HEK293 (cell line): Measurements from ENCODE around the gene TUBB3.
A peak's percentile ranks its signal among the peaks of the same experiment; 100 is the strongest.

Source experiments
- CTCF ChIA-PET: fragments of 350-600 bp; formaldehyde crosslinking; extraction: SDS; loops from one replicate; lab custom pipeline; 2021; ENCODE audit warnings: antibody characterized with exemption; lab: Yijun Ruan, JAX
- POLR2A ChIA-PET: fragments of 300-600 bp; formaldehyde crosslinking; extraction: SDS; loops from one replicate; lab custom pipeline; 2020; ENCODE audit warnings: antibody characterized with exemption, inconsistent platforms; lab: Yijun Ruan, JAX
- H3K27ac ChIP-seq: fragments of 200-500 bp; sonication (Bioruptor generic); 2 replicates; pipeline ENCODE4 v1.5.1; 2014; ENCODE audit warnings: low read depth, low read length, control low read depth, inconsistent platforms; ENCODE audit errors: extremely low read depth
- H3K36me3 ChIP-seq, 2 experiments: fragments of 200-500 bp in 1 of 2; sonication (Bioruptor generic) in 1 of 2; 1 replicate in 1 of 2; 2 replicates in 1 of 2; pipeline ENCODE4 v1.5.1; 2014 to 2017; ENCODE audit warnings: inconsistent platforms in 2 of 2, low read length in 2 of 2; ENCODE audit not compliant: control insufficient read depth in 2 of 2, insufficient read depth in 1 of 2
- H3K4me1 ChIP-seq: fragments of 200-500 bp; sonication (Bioruptor generic); 2 replicates; pipeline ENCODE4 v1.5.1; 2014; ENCODE audit warnings: mild to moderate bottlenecking, low read length, inconsistent platforms; ENCODE audit not compliant: control insufficient read depth, insufficient read depth
- H3K4me3 ChIP-seq: 2 replicates; pipeline ENCODE4 v1.5.1; 2011; ENCODE audit warnings: low read depth, mild to moderate bottlenecking, control low read depth, low read length, moderate library complexity
- H3K9me3 ChIP-seq: fragments of 200-500 bp; sonication (Bioruptor generic); 2 replicates; pipeline ENCODE4 v1.5.1; 2014; ENCODE audit warnings: low read depth, low read length, inconsistent platforms; ENCODE audit not compliant: control insufficient read depth, insufficient read depth
- KLF8 ChIP-seq: fragments of 450-650 bp; formaldehyde crosslinking; IDR thresholded peaks from 2 replicates; pipeline ENCODE4 v1.5.1; 2016; ENCODE audit warnings: missing biosample characterization, missing genetic modification characterization
- KLF9 ChIP-seq: fragments of 450-650 bp; formaldehyde crosslinking; IDR thresholded peaks from 2 replicates; pipeline ENCODE4 v1.5.1; 2016; ENCODE audit warnings: missing biosample characterization, missing genetic modification characterization, low read depth
- ZNF114 ChIP-seq: fragments of 450-650 bp; formaldehyde crosslinking; IDR thresholded peaks from 2 replicates; pipeline ENCODE4 v1.5.0; 2017; ENCODE audit warnings: missing biosample characterization, missing genetic modification characterization
- ZNF292 ChIP-seq: fragments of 450-650 bp; formaldehyde crosslinking; IDR thresholded peaks from 2 replicates; pipeline ENCODE4 v1.5.1; 2016; ENCODE audit warnings: low read depth, missing biosample characterization, missing genetic modification characterization, borderline replicate concordance
- ZNF600 ChIP-seq: fragments of 450-650 bp; formaldehyde crosslinking; IDR thresholded peaks from 2 replicates; pipeline ENCODE4 v1.5.1; 2016; ENCODE audit warnings: missing biosample characterization, missing genetic modification characterization
- ZNF660 ChIP-seq: fragments of 450-650 bp; IDR thresholded peaks from 2 replicates; pipeline ENCODE4 v1.5.1; 2018; ENCODE audit warnings: missing biosample characterization, mild to moderate bottlenecking, missing genetic modification characterization
- ZNF664 ChIP-seq: fragments of 450-650 bp; formaldehyde crosslinking; IDR thresholded peaks from 2 replicates; pipeline ENCODE4 v1.5.1; 2016; ENCODE audit warnings: missing biosample characterization, missing genetic modification characterization
- ZXDB ChIP-seq: fragments of 450-650 bp; formaldehyde crosslinking; IDR thresholded peaks from 2 replicates; pipeline ENCODE4 v1.5.1; 2016; ENCODE audit warnings: missing biosample characterization, missing genetic modification characterization
- TF ChIP-seq, protein P1 (sequence below): fragments of 450-650 bp; formaldehyde crosslinking; IDR thresholded peaks from 2 replicates; pipeline ENCODE4 v1.5.1; 2016; ENCODE audit warnings: missing biosample characterization, missing genetic modification characterization, borderline replicate concordance
- TF ChIP-seq, protein P2 (sequence below): fragments of 450-650 bp; formaldehyde crosslinking; IDR thresholded peaks from 2 replicates; pipeline ENCODE4 v1.5.1; 2016; ENCODE audit warnings: missing biosample characterization, missing genetic modification characterization

The TUBB3 gene

GRCh38 chr16:89904606-89905510 lies 18.3 kb upstream of the TUBB3 start:
- Histone ChIP-seq H3K4me1 (no peaks in the 10 kb centered on the region), H3K9me3 (no peaks in the 10 kb centered on the region), H3K4me3 (no peak overlapping the region)
- TF ChIP-seq ZNF114 (tag by site-specific recombination) (no peak), ZNF660 (no peak), ZXDB (tag by site-specific recombination) (no peak), ZNF600 (tag by site-specific recombination) (no peak), ZNF292 (no peak), KLF9 (tag by site-specific recombination) (peak; percentile 43; the same call in 1 of the 2 replicates)
- TF ChIP-seq, protein P1, sequence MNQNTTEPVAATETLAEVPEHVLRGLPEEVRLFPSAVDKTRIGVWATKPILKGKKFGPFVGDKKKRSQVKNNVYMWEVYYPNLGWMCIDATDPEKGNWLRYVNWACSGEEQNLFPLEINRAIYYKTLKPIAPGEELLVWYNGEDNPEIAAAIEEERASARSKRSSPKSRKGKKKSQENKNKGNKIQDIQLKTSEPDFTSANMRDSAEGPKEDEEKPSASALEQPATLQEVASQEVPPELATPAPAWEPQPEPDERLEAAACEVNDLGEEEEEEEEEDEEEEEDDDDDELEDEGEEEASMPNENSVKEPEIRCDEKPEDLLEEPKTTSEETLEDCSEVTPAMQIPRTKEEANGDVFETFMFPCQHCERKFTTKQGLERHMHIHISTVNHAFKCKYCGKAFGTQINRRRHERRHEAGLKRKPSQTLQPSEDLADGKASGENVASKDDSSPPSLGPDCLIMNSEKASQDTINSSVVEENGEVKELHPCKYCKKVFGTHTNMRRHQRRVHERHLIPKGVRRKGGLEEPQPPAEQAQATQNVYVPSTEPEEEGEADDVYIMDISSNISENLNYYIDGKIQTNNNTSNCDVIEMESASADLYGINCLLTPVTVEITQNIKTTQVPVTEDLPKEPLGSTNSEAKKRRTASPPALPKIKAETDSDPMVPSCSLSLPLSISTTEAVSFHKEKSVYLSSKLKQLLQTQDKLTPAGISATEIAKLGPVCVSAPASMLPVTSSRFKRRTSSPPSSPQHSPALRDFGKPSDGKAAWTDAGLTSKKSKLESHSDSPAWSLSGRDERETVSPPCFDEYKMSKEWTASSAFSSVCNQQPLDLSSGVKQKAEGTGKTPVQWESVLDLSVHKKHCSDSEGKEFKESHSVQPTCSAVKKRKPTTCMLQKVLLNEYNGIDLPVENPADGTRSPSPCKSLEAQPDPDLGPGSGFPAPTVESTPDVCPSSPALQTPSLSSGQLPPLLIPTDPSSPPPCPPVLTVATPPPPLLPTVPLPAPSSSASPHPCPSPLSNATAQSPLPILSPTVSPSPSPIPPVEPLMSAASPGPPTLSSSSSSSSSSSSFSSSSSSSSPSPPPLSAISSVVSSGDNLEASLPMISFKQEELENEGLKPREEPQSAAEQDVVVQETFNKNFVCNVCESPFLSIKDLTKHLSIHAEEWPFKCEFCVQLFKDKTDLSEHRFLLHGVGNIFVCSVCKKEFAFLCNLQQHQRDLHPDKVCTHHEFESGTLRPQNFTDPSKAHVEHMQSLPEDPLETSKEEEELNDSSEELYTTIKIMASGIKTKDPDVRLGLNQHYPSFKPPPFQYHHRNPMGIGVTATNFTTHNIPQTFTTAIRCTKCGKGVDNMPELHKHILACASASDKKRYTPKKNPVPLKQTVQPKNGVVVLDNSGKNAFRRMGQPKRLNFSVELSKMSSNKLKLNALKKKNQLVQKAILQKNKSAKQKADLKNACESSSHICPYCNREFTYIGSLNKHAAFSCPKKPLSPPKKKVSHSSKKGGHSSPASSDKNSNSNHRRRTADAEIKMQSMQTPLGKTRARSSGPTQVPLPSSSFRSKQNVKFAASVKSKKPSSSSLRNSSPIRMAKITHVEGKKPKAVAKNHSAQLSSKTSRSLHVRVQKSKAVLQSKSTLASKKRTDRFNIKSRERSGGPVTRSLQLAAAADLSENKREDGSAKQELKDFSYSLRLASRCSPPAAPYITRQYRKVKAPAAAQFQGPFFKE (tag by site-specific recombination) = no peak
- TF ChIP-seq, all 188 proteins: peak for 1
- no peak overlapping the region for H3K27ac ChIP-seq
- POLR2A ChIA-PET = interaction anchor here (0.5 to 1.4 kb wide), 3 partner anchors 16 to 31 kb away, joined by 4 to 6 read pairs (median 5); partner anchors contain the start of gene TCF25
- CTCF ChIA-PET = no interaction called here
- peaks cover 8 to 71% of the 10 kb centered on the region in 2 experiments; a peak in 2 of 3 replicates for H3K36me3 ChIP-seq

GRCh38 chr16:89905511-89906139 lies 17.5 kb upstream of the TUBB3 start:
- Histone ChIP-seq H3K4me1 (no peaks in the 10 kb centered on the region), H3K27ac (no peak overlapping the region), H3K4me3 (no peak overlapping the region), H3K9me3 (no peaks in the 10 kb centered on the region), H3K36me3 (peaks cover 8 to 67% of the 10 kb centered on the region in 2 experiments; a peak in 2 of 3 replicates)
- TF ChIP-seq, protein P2, sequence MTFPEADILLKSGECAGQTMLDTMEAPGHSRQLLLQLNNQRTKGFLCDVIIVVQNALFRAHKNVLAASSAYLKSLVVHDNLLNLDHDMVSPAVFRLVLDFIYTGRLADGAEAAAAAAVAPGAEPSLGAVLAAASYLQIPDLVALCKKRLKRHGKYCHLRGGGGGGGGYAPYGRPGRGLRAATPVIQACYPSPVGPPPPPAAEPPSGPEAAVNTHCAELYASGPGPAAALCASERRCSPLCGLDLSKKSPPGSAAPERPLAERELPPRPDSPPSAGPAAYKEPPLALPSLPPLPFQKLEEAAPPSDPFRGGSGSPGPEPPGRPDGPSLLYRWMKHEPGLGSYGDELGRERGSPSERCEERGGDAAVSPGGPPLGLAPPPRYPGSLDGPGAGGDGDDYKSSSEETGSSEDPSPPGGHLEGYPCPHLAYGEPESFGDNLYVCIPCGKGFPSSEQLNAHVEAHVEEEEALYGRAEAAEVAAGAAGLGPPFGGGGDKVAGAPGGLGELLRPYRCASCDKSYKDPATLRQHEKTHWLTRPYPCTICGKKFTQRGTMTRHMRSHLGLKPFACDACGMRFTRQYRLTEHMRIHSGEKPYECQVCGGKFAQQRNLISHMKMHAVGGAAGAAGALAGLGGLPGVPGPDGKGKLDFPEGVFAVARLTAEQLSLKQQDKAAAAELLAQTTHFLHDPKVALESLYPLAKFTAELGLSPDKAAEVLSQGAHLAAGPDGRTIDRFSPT (tag by site-specific recombination) = peak; percentile 67
- TF ChIP-seq KLF8 (tag by site-specific recombination) (0 out of 2 replicates have a peak, but pooled peaks have one; percentile 18), ZNF664 (tag by site-specific recombination) (no peak)
- CTCF ChIA-PET = interaction anchor here (1.0 kb wide), 1 partner anchor 9 kb away, joined by 4 read pairs; no protein-coding TSS in a partner anchor
- POLR2A ChIA-PET = interaction anchor here (0.5 to 1.4 kb wide), 3 partner anchors 16 to 64 kb away, joined by 3 to 5 read pairs (median 3); partner anchors contain the start of gene TCF25
